Left ventricle myocardium inferior (tissue), 1 donor: Measurements from ENCODE around the gene TBC1D21. TPM values are rescaled to one million over a fixed set of nuclear protein-coding genes. Genes with fewer than 3 reads are reported as not detected.

Source experiments
- DNase-seq: peaks from one replicate; pipeline ENCODE4 v3.0.0-alpha.2; 2020
- H3K27ac ChIP-seq: fragments of 200-600 bp; replicated peaks from 2 replicates; pipeline ENCODE4 v1.8.0; 2021
- H3K27me3 ChIP-seq: fragments of 200-600 bp; 2 replicates; pipeline ENCODE4 v1.8.0; 2021; ENCODE audit warnings: low read depth
- H3K36me3 ChIP-seq: fragments of 200-600 bp; 2 replicates; pipeline ENCODE4 v1.8.0; 2021
- H3K4me1 ChIP-seq: fragments of 200-600 bp; 2 replicates; pipeline ENCODE4 v1.8.0; 2021
- H3K4me3 ChIP-seq: fragments of 200-600 bp; 2 replicates; pipeline ENCODE4 v1.8.0; 2021; ENCODE audit warnings: mild to moderate bottlenecking, moderate library complexity
- H3K9me3 ChIP-seq: fragments of 200-600 bp; replicated peaks from 2 replicates; pipeline ENCODE4 v1.8.0; 2021
- CTCF ChIP-seq: fragments of 200-600 bp; IDR thresholded peaks from 2 replicates; pipeline ENCODE4 v1.8.0; 2021; ENCODE audit warnings: antibody characterized with exemption, mild to moderate bottlenecking, borderline replicate concordance
- intact Hi-C: fragments of 100-400 bp; cut with micrococcal nuclease; formaldehyde crosslinking; loops from one replicate; pipeline ENCODE4 v1.11.0; 2022
- total RNA-seq: library from RNA; stranded (reverse); fragmentation: NEBNext Ultra II Directional; extraction: Animal tissue kit (Norgen Biotek cat#: 25700); gene quantifications from one replicate; pipeline ENCODE4 v1.2.1, GENCODE V29; 2021
- donor health status: DM: no; HTN: yes; CAD: no; lungs with severe emphysema.

The TBC1D21 gene
- total RNA-seq, 1 donor from 2014 or later = not detected

DNA sequence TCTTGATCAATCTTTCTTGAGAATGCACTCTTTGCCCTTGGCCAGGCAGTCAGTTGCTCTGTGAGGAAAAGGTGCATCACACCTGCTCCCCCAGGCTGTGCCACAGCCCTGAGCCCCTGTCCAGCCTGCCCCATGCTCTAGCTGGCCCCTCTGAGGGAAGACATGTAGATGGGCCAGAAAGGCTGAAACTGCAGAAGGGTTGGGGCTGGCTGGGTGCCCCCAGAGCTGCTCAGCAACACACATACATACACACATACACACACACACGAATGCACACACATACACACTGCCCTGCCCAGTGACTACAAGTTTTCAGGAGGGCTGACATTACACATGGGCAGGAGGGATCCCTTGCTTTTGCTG lies 16.4 kb downstream of the TBC1D21 start:
- H3K27ac ChIP-seq = no peak overlapping the region
- intact Hi-C loops = no loop called here
- DNase-seq = no peak
- H3K36me3 ChIP-seq = no peaks in the 10 kb centered on the region
- H3K4me1 ChIP-seq = no peaks in the 10 kb centered on the region
- peaks cover 7% of the 10 kb centered on the region for H3K9me3 ChIP-seq
- no peak for TF ChIP-seq CTCF
- peaks cover 8% of the 10 kb centered on the region for H3K27me3 ChIP-seq
- H3K4me3 ChIP-seq = no peak overlapping the region

- H3K9me3 ChIP-seq = peaks cover 7% of the 10 kb centered on the region
- no peak for DNase-seq
- peaks cover 8% of the 10 kb centered on the region for H3K27me3 ChIP-seq
- H3K4me1 ChIP-seq = no peaks in the 10 kb centered on the region
- H3K4me3 ChIP-seq = no peak overlapping the region
- TF ChIP-seq CTCF = no peak
- intact Hi-C loops = no loop called here
- no peak overlapping the region for H3K27ac ChIP-seq
- H3K36me3 ChIP-seq = no peaks in the 10 kb centered on the region
Observed at GRCh38 chr15:73891328-73892315, 18.3 kb downstream of the TBC1D21 start.

DNA sequence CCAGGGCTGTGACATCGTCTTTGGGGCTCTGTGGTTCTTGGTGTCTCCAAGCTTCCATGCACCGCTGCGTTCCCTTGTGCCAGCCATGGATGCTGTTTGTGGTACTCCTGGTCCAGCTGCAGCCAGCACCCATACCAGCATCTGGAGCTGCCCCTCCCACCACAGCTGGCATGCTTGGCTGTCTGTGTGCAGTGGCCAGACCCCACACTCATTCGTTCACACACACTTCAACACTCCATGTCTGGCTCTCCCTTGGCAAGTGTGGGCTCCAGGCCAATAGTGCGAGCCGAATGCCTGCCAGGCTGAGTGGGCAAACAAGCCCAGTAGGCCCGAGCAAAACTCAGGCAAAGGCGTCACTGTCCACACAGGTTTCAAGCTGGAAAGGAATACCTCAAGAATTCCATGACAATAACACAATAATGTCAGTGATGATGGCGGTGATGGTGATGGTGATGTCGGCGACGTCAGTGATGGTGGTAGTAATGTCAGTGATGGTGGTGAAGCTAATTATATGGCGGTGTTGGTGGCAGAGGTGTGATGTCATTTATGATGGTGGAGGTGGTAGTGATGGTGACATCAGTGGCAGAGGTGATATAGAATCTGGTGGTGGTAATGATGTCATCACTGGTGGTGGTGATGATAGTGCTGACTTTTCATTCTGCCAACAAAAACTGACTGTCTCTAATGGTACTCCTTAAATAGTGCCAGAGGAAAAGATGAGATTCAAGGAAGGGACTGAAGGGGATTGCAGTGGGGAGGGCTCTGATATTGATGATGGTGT lies 19.3 kb downstream of the TBC1D21 start:
- H3K4me1 ChIP-seq = no peaks in the 10 kb centered on the region
- TF ChIP-seq CTCF = no peak
- no peak overlapping the region for H3K4me3 ChIP-seq
- H3K27me3 ChIP-seq = peaks cover 8% of the 10 kb centered on the region
- H3K9me3 ChIP-seq = peaks cover 7% of the 10 kb centered on the region
- no peak overlapping the region for H3K27ac ChIP-seq
- intact Hi-C loops = no loop called here
- DNase-seq = no peak
- H3K36me3 ChIP-seq = no peaks in the 10 kb centered on the region

DNA sequence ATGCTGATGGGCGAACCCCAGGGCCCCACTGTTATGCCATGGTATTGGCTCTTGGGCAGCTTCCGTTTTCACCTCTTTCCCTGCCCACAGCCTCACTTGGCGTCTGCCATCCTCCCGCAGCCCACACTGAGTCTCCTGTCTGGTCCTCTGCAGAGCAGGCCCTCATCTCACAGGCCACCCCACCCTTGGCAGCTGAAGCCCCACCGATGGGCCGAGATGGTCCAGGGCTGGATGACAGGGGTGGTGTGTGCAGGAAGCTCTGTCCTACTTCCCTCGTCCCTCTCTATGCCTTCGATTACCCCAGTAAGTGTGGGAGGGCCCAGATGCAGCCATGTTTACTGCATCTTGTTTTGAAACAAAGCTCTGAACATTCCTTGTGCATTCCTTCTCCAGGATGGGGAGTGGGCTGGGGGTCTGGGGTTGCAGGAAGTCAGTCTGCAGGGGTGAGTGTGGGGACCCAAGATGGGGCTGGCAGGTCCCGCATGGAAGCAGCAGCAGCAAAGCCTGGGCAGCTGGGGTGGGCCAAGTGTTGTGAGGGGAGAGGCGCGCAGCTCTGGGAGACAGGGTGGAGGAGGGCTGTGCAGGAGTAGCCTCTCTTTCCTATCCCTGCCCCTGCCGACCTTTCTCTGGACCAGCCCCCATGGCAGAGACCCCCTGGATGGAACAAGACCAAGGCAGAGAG lies 20.9 kb downstream of the TBC1D21 start:
- Histone ChIP-seq H3K4me3 (no peak overlapping the region), H3K9me3 (peaks cover 7% of the 10 kb centered on the region), H3K27me3 (peaks cover 8% of the 10 kb centered on the region), H3K4me1 (no peaks in the 10 kb centered on the region), H3K27ac (no peak overlapping the region), H3K36me3 (no peaks in the 10 kb centered on the region)
- no peak for DNase-seq
- intact Hi-C loops = no loop called here
- TF ChIP-seq CTCF = no peak
